K562 (cell line): ENCODE data around the gene CCDC7.

Experiments used
- DPF2 ChIP-seq: fragments of 450-650 bp; IDR thresholded peaks from 2 replicates; pipeline ENCODE4 v1.6.1; 2016
- GATAD2A ChIP-seq: fragments of 450-650 bp; IDR thresholded peaks from 2 replicates; pipeline ENCODE4 v1.6.1; 2017
- MAFK ChIP-seq: IDR thresholded peaks from 2 replicates; pipeline ENCODE4 v1.6.1; 2011; ENCODE audit warnings: low read length, improper control_type of control experiment
- ZKSCAN1 ChIP-seq: fragments of 150-350 bp; IDR thresholded peaks from 2 replicates; pipeline ENCODE4 v1.6.1; 2016; ENCODE audit warnings: low read depth, low read length

- TF ChIP-seq GATAD2A (no peak), MAFK (no peak), DPF2 (no peak), ZKSCAN1 (no peak)
Observed at GRCh38 chr10:32436215-32436614, 9.7 kb upstream of the CCDC7 start.
